AG09309 (cell line): Measurements from ENCODE around the gene CDK6.

ENCODE experiments used
- DNase-seq: peaks from one replicate; pipeline ENCODE4 v3.0.0-alpha.2; 2010; ENCODE audit warnings: low read depth
- H3K4me3 ChIP-seq: 2 replicates; pipeline ENCODE4 v1.5.1; 2011; ENCODE audit warnings: mild to moderate bottlenecking, low read depth, low read length, moderate library complexity; ENCODE audit not compliant: control insufficient read depth
- CTCF ChIP-seq: IDR thresholded peaks from 2 replicates; pipeline ENCODE4 v1.5.1; 2011; ENCODE audit warnings: mild to moderate bottlenecking, low read depth, low read length, inconsistent platforms; ENCODE audit not compliant: insufficient read depth, control insufficient read depth; ENCODE audit errors: missing control alignments

Gene CDK6

GRCh38 chr7:92671505-92672169, 164.7 kb downstream of the CDK6 start:
- DNase-seq = no peak
- no peak overlapping the region for H3K4me3 ChIP-seq
- TF ChIP-seq CTCF = no peak

- H3K4me3 ChIP-seq = no peak overlapping the region
- no peak for DNase-seq
- TF ChIP-seq CTCF = no peak
These were observed 166.0 kb downstream of the CDK6 start for GRCh38 chr7:92670204-92670851.

- TF ChIP-seq CTCF = no peak
- H3K4me3 ChIP-seq = no peak overlapping the region
- DNase-seq = no peak
These were observed 166.7 kb downstream of the CDK6 start for GRCh38 chr7:92669616-92670165.

GRCh38 chr7:92668564-92668963, 167.8 kb downstream of the CDK6 start:
- TF ChIP-seq CTCF = no peak
- no peak for DNase-seq
- no peak overlapping the region for H3K4me3 ChIP-seq

GRCh38 chr7:92667816-92668535, 168.4 kb downstream of the CDK6 start:
- no peak for DNase-seq
- no peak overlapping the region for H3K4me3 ChIP-seq
- no peak for TF ChIP-seq CTCF

- no peak for DNase-seq
- H3K4me3 ChIP-seq = no peak overlapping the region
- no peak for TF ChIP-seq CTCF
These were observed 170.4 kb downstream of the CDK6 start for GRCh38 chr7:92665926-92666325.
